H1 (cell line): ENCODE data around the gene MCHR2.

Experiments
- BACH1 ChIP-seq: IDR thresholded peaks from 2 replicates; pipeline ENCODE4 v1.6.1; 2012; ENCODE audit warnings: low read length, improper control_type of control experiment
- CREB1 ChIP-seq: IDR thresholded peaks from 2 replicates; pipeline ENCODE4 v1.6.1; 2012; ENCODE audit warnings: inconsistent platforms
- EP300 ChIP-seq, 2 experiments: IDR thresholded peaks; 1 replicate in 1 of 2; 2 replicates in 1 of 2; pipeline ENCODE4 v1.6.1; 2011 to 2012; ENCODE audit warnings: low read depth in 2 of 2, low read length in 2 of 2, mild to moderate bottlenecking in 2 of 2, borderline replicate concordance in 1 of 2, inconsistent platforms in 1 of 2, moderate library complexity in 1 of 2
- EZH2 ChIP-seq: fragments of 200-600 bp; sonication (generic); IDR thresholded peaks from 2 replicates; pipeline ENCODE4 v1.7.1; 2012; ENCODE audit warnings: low read depth, mild to moderate bottlenecking, moderate library complexity, low read length, inconsistent platforms; ENCODE audit not compliant: severe bottlenecking
- FOSL1 ChIP-seq: IDR thresholded peaks from 2 replicates; pipeline ENCODE4 v1.6.1; 2011; ENCODE audit warnings: mild to moderate bottlenecking, low read depth, low read length, moderate library complexity; ENCODE audit not compliant: insufficient read depth
- KDM1A ChIP-seq: fragments of 200-600, 300-600 bp; sonication (generic); IDR thresholded peaks from 2 replicates; pipeline ENCODE4 v1.7.1; 2016; ENCODE audit warnings: mild to moderate bottlenecking, low read length, borderline replicate concordance
- POLR2A ChIP-seq, 2 experiments: IDR thresholded peaks; 1 replicate in 1 of 2; 2 replicates in 1 of 2; pipeline ENCODE4 v1.6.1; 2011; ENCODE audit warnings: low read depth in 2 of 2, low read length in 2 of 2, mild to moderate bottlenecking in 2 of 2; ENCODE audit errors: control extremely low read depth in 1 of 2
- POLR2AphosphoS5 ChIP-seq: IDR thresholded peaks from 2 replicates; pipeline ENCODE4 v1.6.1; 2011; ENCODE audit warnings: low read depth, low read length
- RAD21 ChIP-seq, 2 experiments: IDR thresholded peaks in 1 of 2; conservative IDR thresholded peaks in 1 of 2; 2 replicates each; pipeline ENCODE4 v1.6.1; 2011; ENCODE audit warnings: low read depth in 2 of 2, low read length in 2 of 2, improper control_type of control experiment in 1 of 2, inconsistent platforms in 1 of 2, mild to moderate bottlenecking in 1 of 2, moderate library complexity in 1 of 2
- SIX5 ChIP-seq: IDR thresholded peaks from 2 replicates; pipeline ENCODE4 v1.6.1; 2011; ENCODE audit warnings: mild to moderate bottlenecking, low read depth, low read length
- SP1 ChIP-seq: IDR thresholded peaks from 2 replicates; pipeline ENCODE4 v1.6.1; 2011; ENCODE audit warnings: low read depth, low read length
- TF ChIP-seq, protein P1 (sequence below), 3 experiments: IDR thresholded peaks; 1 replicate in 2 of 3; 2 replicates in 1 of 3; pipeline versions ENCODE4 v1.5.1 to v1.6.1; 2011; ENCODE audit warnings: low read length in 3 of 3, mild to moderate bottlenecking in 3 of 3, inconsistent platforms in 2 of 3, low read depth in 1 of 3, moderate library complexity in 1 of 3; ENCODE audit not compliant: insufficient read depth in 1 of 3; ENCODE audit errors: control extremely low read depth in 1 of 3
- TF ChIP-seq, protein P2 (sequence below): IDR thresholded peaks from 2 replicates; pipeline ENCODE4 v1.6.1; 2012; ENCODE audit warnings: inconsistent platforms

DNA sequence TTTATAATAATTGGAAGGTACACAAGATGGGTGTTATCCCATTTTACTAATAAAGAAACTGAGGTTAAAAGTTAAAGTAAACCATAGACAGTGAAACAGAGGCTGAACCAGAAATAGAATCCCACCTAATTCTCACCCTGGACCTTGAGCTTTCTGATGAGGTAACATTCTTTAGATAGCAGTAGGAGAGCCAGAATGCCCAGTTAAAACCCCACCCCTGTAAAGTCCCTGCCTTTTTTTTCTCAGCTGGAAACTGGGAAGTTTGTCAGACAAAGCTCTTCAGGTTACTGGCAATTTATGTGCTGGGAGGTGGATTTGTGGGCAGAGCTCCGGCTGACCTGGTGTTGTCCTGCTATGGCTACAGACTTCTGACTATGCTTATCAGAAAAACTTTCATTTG, 1.9 kb upstream of the MCHR2 start:
- TF ChIP-seq EP300 (IDR thresholded peaks at IDR 0.05; ENCODE audit: borderline replicate concordance in 1 of 2, low read depth in 2 of 2, low read length in 2 of 2) (no peak), POLR2AphosphoS5 (no peak), POLR2A (IDR thresholded peaks at IDR 0.05; ENCODE audit: control extremely low read depth in 1 of 2, low read depth in 2 of 2, low read length in 2 of 2) (no peak), CREB1 (no peak), KDM1A (no peak), FOSL1 (no peak), SP1 (no peak), SIX5 (no peak), EZH2 (no peak), RAD21 (IDR thresholded peaks at IDR 0.05 in 1 of 2, conservative IDR thresholded peaks at IDR 0.05 in 1 of 2; ENCODE audit: low read depth in 2 of 2, low read length in 2 of 2) (no peak), BACH1 (no peak)
- TF ChIP-seq, protein P1, sequence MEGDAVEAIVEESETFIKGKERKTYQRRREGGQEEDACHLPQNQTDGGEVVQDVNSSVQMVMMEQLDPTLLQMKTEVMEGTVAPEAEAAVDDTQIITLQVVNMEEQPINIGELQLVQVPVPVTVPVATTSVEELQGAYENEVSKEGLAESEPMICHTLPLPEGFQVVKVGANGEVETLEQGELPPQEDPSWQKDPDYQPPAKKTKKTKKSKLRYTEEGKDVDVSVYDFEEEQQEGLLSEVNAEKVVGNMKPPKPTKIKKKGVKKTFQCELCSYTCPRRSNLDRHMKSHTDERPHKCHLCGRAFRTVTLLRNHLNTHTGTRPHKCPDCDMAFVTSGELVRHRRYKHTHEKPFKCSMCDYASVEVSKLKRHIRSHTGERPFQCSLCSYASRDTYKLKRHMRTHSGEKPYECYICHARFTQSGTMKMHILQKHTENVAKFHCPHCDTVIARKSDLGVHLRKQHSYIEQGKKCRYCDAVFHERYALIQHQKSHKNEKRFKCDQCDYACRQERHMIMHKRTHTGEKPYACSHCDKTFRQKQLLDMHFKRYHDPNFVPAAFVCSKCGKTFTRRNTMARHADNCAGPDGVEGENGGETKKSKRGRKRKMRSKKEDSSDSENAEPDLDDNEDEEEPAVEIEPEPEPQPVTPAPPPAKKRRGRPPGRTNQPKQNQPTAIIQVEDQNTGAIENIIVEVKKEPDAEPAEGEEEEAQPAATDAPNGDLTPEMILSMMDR (IDR thresholded peaks at IDR 0.05; ENCODE audit: control extremely low read depth in 1 of 3, insufficient read depth in 1 of 3, low read depth in 1 of 3, low read length in 3 of 3) = no peak
- TF ChIP-seq, protein P2, sequence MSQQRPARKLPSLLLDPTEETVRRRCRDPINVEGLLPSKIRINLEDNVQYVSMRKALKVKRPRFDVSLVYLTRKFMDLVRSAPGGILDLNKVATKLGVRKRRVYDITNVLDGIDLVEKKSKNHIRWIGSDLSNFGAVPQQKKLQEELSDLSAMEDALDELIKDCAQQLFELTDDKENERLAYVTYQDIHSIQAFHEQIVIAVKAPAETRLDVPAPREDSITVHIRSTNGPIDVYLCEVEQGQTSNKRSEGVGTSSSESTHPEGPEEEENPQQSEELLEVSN = no peak
